DMS53 treated with DMSO at 0.1 percent for 48 hours (cell line): ENCODE results near the gene SMAP1.
A peak's percentile ranks its signal among the peaks of the same experiment; 100 is the strongest.

Source experiments
- DNase-seq: peaks from one replicate; lab custom pipeline; 2025; ENCODE audit not compliant: unreplicated experiment; lab: John Stamatoyannopoulos, UW

The SMAP1 gene

DNA sequence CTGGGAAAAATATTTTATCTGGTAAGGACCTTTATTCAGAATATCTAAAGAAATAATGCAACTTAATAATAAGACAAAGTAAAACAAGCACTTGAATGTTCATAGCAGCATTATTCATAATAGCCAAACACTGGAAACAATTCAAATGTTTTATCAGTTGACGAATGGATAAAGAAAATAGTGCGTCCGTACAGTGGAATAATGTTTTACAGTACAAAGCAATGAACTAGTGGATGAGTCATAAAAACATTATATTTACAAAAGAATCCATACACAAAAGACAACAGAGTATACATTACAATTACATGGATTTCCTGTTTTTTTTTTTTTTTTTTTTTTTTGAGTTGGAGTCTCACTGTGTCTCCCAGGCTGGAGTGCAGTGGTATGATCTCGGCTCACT lies 12.7 kb downstream of the SMAP1 start:
- DNase-seq: peak; percentile 88

DNA sequence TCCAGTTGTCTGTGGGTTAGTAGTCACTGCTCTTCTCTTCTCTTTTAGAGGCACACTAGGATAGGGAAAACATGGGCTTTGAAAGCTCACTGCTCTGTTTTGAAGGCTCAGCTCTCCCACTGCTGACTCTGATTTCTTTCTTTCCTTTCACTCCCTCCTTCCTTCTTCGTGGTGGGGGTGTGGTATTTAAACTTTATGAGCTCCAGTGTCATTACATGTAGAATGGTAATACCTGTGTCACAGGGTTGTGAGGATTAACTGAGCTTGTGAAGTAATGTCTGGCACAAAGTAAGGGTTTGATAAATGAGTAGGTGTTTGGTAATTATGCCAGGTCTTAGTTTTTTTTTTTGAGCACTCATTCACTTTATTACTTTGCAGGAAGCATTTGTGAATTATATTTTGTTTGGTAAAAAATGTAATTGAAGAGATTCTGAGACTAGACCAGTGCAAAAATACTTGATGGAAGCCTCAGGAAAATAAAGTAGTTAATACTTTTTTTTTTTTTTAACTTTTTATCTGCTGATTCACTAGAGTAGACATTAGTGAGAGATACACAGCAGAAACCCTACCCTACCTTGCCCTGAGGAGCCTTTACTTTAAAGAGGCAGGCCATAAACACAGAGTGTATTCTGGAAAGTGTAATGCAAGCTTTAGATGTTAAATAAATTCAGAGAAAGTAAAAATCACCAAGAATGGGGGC lies 17.3 kb downstream of the SMAP1 start:
- peak; percentile 34 for DNase-seq

DNA sequence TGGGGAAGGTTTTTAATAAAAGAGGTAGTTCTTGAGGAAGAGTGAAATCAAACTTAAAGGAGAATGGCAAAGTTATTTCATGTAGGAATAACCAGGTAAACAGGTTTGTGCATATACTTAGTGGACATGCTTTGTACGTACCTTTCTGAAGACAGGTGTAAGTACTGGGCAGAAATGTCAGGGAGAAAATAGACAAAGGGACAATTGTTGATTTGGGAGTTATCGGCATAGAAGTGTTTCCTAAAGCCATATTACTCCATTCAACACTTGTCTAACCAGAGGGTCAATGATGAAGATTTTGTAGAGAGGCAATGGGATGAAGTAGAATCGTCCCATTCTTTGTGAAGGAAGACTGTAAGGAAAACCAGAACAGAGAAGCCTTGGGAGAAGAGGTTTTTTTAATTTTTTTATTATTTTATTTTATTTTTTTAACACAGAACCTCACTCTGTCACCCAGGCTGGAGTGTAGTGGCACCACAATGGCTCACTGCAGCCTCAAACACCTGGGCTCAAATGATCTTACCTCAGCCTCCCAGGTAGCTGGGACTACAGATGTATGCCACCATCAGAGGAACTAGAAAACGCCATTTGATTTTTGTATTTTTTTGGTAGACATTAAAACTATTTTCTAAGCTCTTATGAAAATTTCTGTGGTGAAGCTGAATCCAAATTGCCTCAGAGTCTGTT lies 18.0 kb downstream of the SMAP1 start:
- DNase-seq: no peak

DNA sequence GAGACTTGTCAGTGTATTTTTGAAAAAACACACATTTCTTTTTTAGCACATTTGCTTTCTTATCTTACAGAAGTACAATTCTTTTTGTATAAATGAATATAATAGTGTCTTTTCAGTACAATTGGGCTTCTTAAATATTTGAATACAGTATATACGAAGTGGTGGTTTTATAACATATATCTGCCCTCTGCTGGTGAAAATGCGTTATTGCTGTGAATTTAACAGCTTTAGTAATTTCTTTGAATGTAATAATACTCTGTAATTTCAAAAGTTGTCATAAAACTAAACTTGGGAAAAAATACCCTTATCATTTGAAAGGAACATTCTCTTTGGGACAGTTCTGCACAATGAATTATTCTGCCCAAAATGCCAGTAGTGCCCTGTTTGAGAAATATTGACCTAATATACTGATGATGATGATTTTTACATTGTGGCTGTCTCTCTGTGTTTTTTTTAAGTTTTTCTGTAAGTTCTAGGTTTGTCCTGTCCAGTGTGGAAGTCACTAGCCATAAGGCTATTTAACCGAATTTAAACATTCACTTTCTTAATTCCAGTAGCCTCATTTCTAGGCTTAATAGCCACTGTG lies 19.0 kb downstream of the SMAP1 start:
- peak; percentile 54 for DNase-seq

DNA sequence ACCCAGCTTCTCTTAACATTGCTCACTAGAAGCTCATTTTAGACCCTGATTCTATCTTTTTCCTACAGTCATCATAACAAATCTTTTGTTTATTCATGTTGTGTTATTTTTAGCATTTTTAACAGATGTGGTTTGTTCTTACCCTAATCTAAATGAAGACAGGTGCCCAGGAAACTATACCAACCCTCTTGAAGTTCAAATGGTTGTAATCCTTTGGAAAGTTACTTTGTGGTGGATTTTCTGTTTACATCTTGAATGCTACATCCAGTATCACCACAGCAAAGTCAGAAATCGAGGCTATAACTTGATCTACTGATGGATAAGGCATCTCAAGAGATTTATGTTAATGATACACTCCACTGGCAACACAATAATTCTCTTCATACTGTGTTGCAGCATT lies 26.2 kb downstream of the SMAP1 start:
- no peak for DNase-seq

DNA sequence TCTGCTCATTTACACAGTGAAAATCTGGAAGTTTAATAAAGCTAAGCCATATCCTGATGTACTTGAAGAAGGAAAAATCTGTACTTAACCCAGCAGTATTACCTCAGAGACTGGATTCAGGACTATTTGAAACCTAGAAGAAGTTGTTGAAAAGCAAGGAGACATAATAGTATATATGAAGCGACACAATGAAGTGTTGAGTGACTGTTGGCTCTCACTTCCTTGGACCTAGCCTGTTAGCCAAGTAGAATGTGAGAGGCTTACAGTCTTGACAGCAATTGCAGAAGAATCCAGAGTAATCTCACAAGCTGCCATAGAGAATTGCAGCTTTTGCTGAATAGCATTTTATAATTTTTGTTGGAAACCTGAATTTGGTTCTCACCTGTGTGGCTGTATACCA lies 26.7 kb downstream of the SMAP1 start:
- no peak for DNase-seq

DNA sequence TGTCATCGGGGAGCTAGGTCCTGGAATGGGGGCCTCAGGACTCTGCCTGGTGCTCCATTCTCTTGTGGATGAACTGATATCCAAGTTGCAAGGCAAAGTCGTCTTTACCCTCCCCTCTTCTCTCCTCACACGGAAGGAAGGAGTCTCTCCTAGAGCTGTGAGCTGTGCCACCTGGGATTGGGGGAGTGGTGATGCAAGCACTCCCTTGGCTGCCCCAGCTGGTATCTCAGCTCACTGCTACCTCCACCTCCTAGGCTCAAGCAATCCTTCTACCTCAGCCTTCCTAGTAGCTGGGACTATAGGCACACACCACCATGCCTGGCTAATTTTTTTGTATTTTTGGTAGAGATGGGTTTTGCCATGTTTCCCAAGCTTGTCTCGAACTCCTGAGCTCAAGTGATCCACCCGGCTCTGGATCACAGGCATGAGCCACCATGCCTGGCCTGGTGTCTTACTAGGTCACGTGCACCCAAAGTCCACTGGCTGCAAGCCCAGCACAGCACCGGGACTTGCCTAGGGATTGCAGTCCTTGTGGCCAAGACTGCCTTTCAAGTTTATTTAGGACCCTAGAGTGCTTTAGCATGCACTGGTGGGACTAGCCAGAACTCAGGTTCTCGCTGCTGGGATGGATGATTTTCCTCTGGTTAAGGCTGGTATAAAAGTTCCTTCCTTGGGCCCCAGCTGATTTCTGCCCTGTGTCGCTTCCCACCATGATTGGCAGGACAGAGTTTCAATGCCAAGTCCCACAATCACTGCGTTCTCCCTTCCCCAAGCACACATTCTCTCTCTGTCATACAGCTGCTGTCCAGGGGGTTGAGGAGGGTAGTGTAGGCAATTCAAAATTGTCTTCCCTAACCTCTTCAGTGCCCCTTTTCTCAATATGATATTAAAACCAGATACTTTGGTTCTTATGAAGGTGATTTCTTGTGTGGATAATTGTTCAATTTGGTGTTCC lies 33.5 kb downstream of the SMAP1 start:
- DNase-seq: no peak

DNA sequence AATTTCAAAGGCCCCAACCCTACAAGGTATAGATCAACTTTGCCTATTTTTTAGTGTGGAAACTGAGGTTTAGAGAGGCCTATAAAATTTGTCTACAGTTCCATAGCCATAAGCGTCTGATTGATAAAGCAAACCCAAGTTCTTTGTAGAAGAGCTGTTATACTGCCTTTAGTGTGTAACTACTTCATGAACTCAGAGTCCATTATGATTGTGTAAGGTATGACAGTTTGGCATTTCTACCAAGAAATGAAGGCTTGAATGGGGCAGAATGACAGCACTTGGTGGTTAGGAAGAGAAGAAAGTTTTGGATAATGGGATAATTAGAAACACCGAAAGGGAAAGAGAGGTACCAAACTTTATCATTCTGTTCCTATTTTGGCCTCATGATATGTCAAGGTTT lies 38.1 kb downstream of the SMAP1 start:
- DNase-seq: no peak

DNA sequence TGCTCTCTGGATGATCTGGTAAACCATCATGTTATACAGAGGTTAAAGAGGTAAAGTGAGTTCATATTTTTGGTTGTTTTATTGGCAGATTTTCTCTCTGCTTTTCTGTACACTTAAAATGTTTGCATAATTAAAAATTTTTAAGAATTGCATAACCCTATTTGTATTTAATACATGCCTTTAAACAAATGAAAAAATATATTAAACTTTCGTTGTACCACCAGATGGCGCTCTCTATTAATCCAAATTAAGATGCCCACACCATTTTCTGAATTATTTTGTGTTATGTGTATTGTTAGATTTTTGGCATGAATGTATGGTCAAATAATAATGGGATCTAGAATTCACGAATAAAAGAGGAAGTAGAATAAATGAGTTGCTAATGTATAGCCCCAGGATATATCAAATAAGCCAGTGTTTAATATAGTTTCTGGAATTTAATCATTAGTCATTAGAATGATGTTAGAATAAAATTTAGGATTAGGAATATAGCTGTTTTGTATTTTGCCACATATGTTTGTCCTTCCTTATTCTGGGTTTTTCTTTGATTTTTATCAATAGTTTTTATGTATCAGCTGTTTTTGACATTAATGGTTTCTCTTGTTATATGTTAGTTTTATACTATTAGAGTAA lies 38.9 kb downstream of the SMAP1 start:
- peak; percentile 40 for DNase-seq

DNA sequence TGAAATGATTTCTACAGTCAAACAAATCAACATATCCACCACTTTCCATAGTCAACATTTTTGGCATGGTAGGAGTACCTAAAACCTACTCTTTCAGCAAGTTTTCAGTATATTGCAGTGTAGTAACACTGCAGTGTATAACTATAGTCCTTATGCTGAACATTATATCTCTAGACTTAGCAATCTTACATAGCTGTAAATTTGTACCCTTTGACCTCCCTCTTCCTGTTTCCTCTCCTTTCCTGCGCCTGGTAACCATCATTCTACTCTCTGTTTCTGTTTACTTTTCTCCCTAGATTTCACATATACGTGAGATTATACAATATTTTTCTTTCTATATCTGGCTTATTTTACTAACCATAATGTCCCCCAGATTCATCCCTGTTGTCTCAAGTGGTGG lies 40.2 kb downstream of the SMAP1 start:
- no peak for DNase-seq

DNA sequence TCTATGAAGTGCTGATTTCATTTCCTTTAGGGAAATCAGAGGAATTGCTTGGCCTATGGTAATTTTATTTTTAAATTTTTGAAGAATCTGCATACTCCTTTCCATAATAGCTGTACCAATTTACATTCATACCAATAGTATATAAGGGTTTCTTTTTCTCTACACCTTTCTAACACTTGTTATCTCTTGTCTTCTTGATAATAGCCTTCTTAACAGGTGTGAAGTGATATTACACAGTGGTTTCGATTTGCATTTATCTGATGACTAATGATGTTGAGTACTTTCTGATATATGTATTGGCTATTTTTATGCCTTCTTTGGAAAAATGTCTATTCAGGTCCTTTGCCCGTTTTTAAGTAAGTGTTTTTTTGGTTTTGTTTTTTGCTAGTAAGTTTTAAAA lies 40.8 kb downstream of the SMAP1 start:
- no peak for DNase-seq

DNA sequence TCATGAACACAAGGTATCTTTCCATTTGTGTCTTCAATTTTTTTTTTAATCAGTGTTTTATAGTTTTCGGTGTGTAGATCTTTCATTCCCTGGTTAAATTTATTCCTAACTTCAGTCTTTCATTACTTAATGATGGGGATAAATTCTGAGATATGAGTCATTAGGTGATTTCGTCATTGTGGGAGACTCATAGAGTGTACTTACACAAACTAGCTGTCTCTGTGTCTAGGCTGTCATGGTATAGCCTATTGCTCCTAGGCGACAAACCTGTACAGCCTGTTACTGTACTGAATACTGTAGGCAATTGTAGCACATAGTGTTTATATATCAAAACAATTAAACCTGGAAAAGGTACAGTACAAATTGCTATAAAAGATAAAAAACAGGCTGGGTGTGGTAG lies 42.1 kb downstream of the SMAP1 start:
- no peak for DNase-seq

DNA sequence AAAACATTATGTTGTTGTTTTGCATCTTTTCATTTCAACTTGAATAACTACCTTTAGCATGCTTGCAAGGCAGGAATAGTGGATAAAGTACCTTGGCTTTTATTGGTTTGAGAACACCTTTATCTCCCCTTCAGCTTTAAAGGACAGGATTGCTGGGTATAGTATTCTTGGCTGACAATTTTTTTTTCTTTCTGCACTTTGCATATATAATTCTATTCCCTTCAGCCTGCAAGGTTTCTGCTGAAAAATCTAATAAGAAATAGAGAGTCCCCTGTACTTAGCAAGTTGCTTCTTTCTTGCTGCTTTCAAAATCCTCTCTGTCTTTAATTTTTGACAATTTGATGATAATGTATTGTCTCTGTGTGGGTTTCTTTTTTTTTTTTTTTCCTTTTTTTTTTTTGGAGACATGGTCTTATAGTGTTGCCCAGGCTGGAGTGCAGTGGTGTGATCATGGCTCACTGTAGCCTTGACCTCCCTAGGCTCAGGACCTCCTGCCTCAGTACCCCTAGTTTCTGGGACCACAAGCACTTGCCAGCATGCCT lies 47.1 kb downstream of the SMAP1 start:
- DNase-seq: no peak

DNA sequence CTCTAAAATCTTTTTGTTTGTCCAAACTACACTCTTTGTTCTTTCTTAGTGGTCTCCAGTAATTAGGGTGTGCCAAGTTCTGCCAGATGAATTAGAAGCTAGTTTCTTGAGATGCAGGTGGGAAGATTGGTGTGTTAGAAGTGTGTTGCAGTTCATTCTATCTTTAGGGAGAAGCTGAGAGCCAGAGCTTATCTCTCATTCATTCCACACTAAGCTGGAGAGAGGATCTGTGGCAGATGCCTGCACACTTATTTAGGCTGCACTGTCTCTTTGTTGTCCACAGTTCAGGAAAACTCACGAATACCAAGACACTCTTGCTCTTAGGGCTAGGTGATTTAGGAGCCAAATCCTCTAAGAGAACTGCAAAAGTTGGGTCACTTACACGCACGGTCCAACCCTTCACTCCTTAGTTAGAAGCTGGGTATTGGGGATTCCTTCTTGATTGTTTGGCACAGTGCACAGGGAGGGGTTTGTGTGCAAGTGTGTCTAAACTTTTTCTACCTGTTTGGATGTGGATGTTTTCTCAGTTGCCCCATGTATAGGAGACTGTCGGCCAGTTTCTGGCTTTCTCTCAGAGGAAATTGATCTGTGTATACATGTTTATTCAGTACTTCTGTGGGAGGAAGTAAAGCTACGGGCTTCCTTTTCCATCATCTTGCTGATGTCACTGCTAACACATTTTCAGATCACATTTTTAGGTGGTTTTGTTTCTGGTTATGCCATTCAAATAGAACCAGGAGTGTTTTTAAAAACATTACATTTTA lies 49.5 kb downstream of the SMAP1 start:
- DNase-seq: no peak

DNA sequence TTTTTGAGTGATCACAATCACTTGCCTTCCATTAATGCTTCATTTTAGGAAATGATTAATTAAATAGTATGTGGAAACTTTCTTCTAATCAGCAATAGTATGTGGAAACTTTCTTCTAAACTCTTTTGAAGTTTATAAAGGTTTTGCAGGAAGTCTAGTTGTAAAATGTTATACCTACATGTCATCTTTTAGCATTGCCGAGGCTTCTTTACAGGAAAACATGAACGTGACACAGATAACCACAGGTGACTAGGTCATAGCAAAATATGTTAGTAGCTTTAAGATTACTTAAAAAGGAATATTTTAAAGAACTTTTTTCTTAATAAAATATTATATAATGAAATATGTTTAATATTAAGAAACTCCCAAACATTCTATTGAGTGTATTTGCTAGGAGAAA lies 56.8 kb downstream of the SMAP1 start:
- no peak for DNase-seq

DNA sequence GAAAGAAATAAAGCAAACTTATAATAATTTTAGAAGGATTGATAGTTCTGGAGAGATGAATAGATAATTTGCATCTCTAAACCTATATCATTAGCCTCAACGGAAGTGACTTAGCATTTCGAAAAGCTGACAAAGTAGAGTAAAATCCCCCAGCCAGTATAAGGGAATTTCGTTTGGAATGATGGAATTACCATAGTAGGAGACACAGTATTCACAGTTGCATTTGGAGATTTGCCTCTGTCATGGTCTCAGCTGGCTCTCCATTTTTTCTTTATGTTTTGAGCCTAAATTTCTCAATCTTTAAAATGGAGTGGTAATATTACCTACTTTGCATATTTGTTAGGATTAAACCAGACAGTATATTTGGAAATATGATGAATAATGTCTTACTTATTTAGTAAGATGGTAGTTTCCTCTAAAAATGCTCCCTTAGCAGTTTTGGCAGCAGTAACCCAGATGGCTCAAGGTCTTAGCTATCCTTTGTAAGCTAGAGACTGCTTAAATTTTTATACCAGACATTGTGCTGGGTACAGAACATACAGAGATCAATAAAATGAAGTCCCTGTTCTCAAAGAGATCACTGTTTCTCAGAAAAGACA lies 58.2 kb downstream of the SMAP1 start:
- no peak for DNase-seq

DNA sequence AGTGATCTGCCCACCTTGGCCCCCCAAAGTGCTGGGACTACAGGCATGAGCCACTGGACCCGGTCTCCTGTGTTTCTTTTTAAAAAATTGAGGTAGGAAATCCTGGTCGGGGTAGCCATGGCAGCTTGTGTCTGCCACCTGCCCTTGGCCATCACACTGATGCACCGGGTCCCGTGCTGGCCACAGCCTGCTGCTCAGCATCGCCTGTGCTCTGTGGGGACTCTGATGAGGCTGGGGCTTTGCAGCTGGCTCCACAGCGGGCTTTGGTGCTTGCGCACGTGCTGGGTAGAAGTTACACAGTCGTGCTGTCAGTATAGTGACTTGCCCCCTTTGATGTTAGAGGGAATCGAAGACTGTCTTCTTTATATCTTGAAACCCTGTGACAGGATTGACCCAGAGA lies 66.7 kb downstream of the SMAP1 start:
- no peak for DNase-seq

DNA sequence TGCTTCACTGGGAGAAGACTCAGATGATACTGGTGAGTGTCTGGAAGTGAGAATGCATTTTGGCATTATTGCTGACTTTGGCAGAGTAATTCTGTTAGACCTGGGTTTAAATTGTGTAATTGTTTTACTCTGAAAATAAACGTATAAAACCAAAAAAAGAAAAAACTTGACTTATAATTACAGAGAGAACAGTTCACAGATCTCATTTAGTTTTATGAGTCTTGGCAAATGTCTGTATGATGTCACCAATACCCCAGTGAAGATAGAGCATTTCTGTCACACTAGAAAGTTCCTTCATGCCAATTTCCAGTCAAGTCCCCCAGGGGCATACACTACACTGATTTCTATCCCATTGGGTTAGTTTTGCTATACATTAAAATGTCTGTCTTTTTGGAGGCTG lies 67.3 kb downstream of the SMAP1 start:
- DNase-seq: no peak

DNA sequence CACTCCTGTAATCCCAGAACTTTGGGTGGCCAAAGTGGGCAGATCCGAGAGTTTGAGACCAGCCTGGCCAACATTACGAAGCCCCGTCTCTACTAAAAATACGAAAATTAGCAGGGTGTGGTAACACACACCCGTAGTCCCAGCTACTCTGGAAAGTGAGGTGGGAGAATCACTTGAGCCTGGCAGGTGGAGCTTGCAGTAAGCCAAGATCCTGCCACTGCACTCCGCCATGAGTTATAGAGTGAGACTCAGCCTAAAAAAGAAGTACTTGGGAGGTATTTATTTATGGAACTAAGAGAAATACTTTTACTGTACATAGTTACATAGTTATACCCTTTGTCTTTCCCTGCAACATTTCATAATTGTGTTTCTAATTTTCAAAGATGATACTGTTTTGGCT lies 67.8 kb downstream of the SMAP1 start:
- DNase-seq: no peak

DNA sequence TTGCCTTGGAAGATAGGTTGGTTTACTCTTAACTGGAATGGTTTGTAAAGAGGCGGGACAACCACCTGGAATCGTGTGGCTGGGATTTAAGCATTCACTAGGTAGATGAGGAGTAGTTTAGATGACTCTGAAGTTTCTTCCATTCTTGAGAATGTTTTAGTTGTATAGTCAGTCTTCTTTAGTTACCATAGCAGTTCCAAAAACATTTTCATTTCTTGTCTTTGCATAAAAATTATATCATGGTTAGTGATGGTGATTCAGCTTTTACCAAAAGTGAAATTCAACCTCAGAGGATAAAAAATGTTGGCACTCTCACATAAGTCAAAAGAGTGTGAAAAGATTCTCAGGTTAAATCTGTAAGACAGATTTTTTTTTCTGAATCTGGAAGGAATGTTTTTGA lies 70.3 kb downstream of the SMAP1 start:
- DNase-seq: no peak
